Kidney (tissue), 14 donors: ENCODE results near the gene ADH1C. TPM values are rescaled to one million over a fixed set of nuclear protein-coding genes. Genes with fewer than 3 reads are reported as not detected.

Experiments
- DNase-seq, 5 donors: peaks; one replicate each; pipeline ENCODE4 v3.0.0-alpha.2; 2013 to 2020
- FAIRE-seq: peaks from 2 replicates; lab custom pipeline; 2012; peaks lifted over from hg19 to GRCh38; lab: Jason Lieb, UNC
- H3K27ac ChIP-seq, 2 donors: one replicate each; pipeline ENCODE4 v1.7.0; 2013; ENCODE audit warnings: low read depth in 2 of 2, low read length in 2 of 2, inconsistent platforms in 1 of 2
- H3K27me3 ChIP-seq: one replicate; pipeline ENCODE4 v1.7.1; 2013; ENCODE audit warnings: low read length, inconsistent platforms; ENCODE audit not compliant: control insufficient read depth, insufficient read depth
- H3K36me3 ChIP-seq, 3 donors: one replicate each; pipeline versions ENCODE4 v1.7.0 to v1.7.1; 2013; ENCODE audit warnings: low read length in 3 of 3, control low read depth in 1 of 3, inconsistent platforms in 1 of 3; ENCODE audit not compliant: insufficient read depth in 3 of 3, control insufficient read depth in 2 of 3
- H3K4me1 ChIP-seq, 3 donors: one replicate each; pipeline versions ENCODE4 v1.7.0 to v1.7.1; 2013; ENCODE audit warnings: low read length in 3 of 3, inconsistent platforms in 1 of 3, low read depth in 1 of 3; ENCODE audit not compliant: control insufficient read depth in 2 of 3, insufficient read depth in 2 of 3
- H3K4me3 ChIP-seq, 3 donors: one replicate each; pipeline versions ENCODE4 v1.7.0 to v1.8.1; 2013; ENCODE audit warnings: low read length in 3 of 3, control low read depth in 1 of 3, inconsistent platforms in 1 of 3
- H3K9ac ChIP-seq, 3 donors: one replicate each; pipeline versions ENCODE4 v1.7.0 to v1.7.1; 2013; ENCODE audit warnings: low read length in 3 of 3, control low read depth in 1 of 3, inconsistent platforms in 1 of 3
- H3K9me3 ChIP-seq, 3 donors: one replicate each; pipeline versions ENCODE4 v1.7.0 to v1.7.1; 2013; ENCODE audit warnings: low read length in 3 of 3, control low read depth in 1 of 3, inconsistent platforms in 1 of 3; ENCODE audit not compliant: control insufficient read depth in 2 of 3, insufficient read depth in 1 of 3
- intact Hi-C: fragments of 100-400 bp; cut with DNase I; formaldehyde crosslinking; loops from one replicate; pipeline ENCODE4 v1.11.1; 2022
- polyA plus RNA-seq: library from polyadenylated mRNA; stranded (reverse); fragments of 350-450 nt; fragmentation: Illumina TruSeq; extraction: RNeasy Lipid Tissue Mini Kit (QIAGEN cat#74804); gene quantifications from one replicate; pipeline ENCODE4 v1.2.3, GENCODE V29; 2014; ENCODE audit warnings: low read depth, low replicate concordance; ENCODE audit not compliant: insufficient read depth
- total RNA-seq: library from RNA; stranded (reverse); fragmentation: NEBNext Ultra II Directional; extraction: Animal tissue kit (Norgen Biotek cat#: 25700); gene quantifications from one replicate; pipeline ENCODE4 v1.2.1, GENCODE V29; 2021
- TF ChIP-seq, protein P1 (sequence below): IDR thresholded peaks from 3 replicates; pipeline ENCODE4 v1.5.1; 2012; ENCODE audit warnings: mild to moderate bottlenecking, moderate library complexity, borderline replicate concordance; ENCODE audit not compliant: insufficient read depth; ENCODE audit errors: extremely low read depth
- donor health status: control.
- donor health status: control.
- donor health status: control.
- donor health status: control.
- donor health status: control.
- donor health status: DM: yes; HTN: yes; CAD: no.
- donor health status: Normal renal cell carcinoma (clear cell type).

The ADH1C gene
- total and polyA plus RNA-seq, 2 donors from 2014 or later: 9.3 to 28.1 TPM

GRCh38 chr4:99382745-99383360, 30.3 kb upstream of the ADH1C start:
- no peak for DNase-seq

DNA sequence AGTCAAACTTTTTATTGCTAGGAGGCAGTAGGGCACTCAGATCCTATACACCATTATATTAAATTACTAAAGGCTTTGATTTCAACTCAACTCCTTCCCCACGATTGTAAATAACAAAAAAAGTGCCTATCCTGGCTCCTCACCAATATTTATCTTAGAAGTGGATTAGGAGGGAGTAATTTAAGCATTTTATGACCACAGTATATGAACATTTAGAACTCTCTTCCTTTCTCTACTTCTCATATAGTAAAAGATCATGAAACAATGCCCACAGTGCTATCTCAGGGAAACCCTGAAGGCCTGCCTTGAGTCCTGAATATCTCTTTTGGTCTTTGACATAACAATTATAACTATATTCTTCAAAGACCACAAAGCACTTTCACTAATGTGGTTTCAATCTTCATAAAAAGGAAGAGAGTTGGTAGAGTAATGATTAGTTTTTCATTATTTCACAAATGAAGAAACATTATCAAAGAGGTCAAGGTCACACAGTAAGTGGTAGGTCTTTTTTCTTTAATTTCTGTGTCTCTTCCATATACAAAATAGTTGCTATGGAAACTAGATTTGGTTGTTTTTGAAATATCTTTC, 29.1 kb upstream of the ADH1C start:
- Histone ChIP-seq H3K27ac (no peak overlapping the region), H3K4me3 (no peak overlapping the region), H3K4me1 (peaks cover 0 to 3% (median 0%) of the 10 kb centered on the region in 3 donors), H3K36me3 (no peaks in the 10 kb centered on the region), H3K9ac (no peak overlapping the region), H3K9me3 (no peaks in the 10 kb centered on the region), H3K27me3 (no peaks in the 10 kb centered on the region)
- TF ChIP-seq, protein P1, sequence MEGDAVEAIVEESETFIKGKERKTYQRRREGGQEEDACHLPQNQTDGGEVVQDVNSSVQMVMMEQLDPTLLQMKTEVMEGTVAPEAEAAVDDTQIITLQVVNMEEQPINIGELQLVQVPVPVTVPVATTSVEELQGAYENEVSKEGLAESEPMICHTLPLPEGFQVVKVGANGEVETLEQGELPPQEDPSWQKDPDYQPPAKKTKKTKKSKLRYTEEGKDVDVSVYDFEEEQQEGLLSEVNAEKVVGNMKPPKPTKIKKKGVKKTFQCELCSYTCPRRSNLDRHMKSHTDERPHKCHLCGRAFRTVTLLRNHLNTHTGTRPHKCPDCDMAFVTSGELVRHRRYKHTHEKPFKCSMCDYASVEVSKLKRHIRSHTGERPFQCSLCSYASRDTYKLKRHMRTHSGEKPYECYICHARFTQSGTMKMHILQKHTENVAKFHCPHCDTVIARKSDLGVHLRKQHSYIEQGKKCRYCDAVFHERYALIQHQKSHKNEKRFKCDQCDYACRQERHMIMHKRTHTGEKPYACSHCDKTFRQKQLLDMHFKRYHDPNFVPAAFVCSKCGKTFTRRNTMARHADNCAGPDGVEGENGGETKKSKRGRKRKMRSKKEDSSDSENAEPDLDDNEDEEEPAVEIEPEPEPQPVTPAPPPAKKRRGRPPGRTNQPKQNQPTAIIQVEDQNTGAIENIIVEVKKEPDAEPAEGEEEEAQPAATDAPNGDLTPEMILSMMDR: no peak
- DNase-seq: peak in 2 of 5 donors; percentile 33 to 55
- no peak for FAIRE-seq
- intact Hi-C loops: no loop called here

More at GRCh38 chr4:99382745-99383360, 30.3 kb upstream of the ADH1C start:
- TF ChIP-seq, protein P1: no peak
- no peaks in the 10 kb centered on the region for H3K36me3 ChIP-seq
- peaks cover 0 to 3% (median 0%) of the 10 kb centered on the region in 3 donors for H3K4me1 ChIP-seq
- no peak for FAIRE-seq
- H3K4me3 ChIP-seq: no peak overlapping the region
- no peak overlapping the region for H3K9ac ChIP-seq
- intact Hi-C loops: no loop called here
- H3K27ac ChIP-seq: no peak overlapping the region
- no peaks in the 10 kb centered on the region for H3K27me3 ChIP-seq
- H3K9me3 ChIP-seq: no peaks in the 10 kb centered on the region

GRCh38 chr4:99379571-99379970, 27.0 kb upstream of the ADH1C start:
- H3K27me3 ChIP-seq: no peaks in the 10 kb centered on the region
- DNase-seq (no peak), FAIRE-seq (no peak)
- H3K9ac ChIP-seq: no peak overlapping the region
- no peak overlapping the region for H3K4me3 ChIP-seq
- H3K27ac ChIP-seq: no peak overlapping the region
- no peaks in the 10 kb centered on the region for H3K36me3 ChIP-seq
- intact Hi-C loops: no loop called here
- TF ChIP-seq, protein P1: no peak
- H3K9me3 ChIP-seq: peaks cover 0 to 2% (median 0%) of the 10 kb centered on the region in 3 donors
- H3K4me1 ChIP-seq: peaks cover 0 to 3% (median 0%) of the 10 kb centered on the region in 3 donors
